ENCODE measurements around the gene SAA2. TPM values are rescaled to one million over a fixed set of nuclear protein-coding genes. Genes with fewer than 3 reads are reported as not detected.

The SAA2 gene
- total and polyA plus RNA-seq, 3 donors from 2014 or later, result 1.7 to 2.4 (median 2.1) TPM

DNA sequence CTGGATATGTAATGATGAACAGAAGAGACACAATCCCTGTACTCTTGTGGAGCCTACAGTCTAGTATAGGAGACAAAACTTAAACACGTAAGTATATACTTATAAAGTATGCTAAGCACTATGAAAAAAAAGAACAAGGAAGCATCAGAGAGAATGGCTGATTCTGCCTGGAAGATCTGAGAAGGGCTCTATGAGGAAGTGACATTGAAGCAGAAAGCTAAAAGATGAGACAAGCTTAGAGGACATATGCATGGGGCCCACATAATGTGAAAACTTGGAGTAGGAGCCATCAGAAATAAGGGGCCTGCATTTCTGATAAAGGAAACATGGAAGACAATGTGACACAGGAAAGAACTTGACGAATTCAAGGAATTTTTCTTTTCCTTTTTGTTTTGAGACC is 34.2 kb upstream of the SAA2 start:
- 87 to 89% methylated on average over 2 of the region's 2 CpGs for WGBS, 2 donors
- no peaks in the 10 kb centered on the region for H3K9me3 ChIP-seq
- H3K4me1 ChIP-seq, result no peaks in the 10 kb centered on the region
- intact Hi-C loops (cut with DNase I; ENCODE audit: low total_unique reads), result no loop called here
- no peaks in the 10 kb centered on the region for H3K36me3 ChIP-seq (ENCODE audit: low read depth, missing control alignments)
- H3K4me3 ChIP-seq, result no peak overlapping the region
- H3K27ac ChIP-seq, result no peak overlapping the region
- no peak for DNase-seq
- no peak for TF ChIP-seq POLR2A (IDR thresholded peaks at IDR 0.05)
- TF ChIP-seq, protein P1, sequence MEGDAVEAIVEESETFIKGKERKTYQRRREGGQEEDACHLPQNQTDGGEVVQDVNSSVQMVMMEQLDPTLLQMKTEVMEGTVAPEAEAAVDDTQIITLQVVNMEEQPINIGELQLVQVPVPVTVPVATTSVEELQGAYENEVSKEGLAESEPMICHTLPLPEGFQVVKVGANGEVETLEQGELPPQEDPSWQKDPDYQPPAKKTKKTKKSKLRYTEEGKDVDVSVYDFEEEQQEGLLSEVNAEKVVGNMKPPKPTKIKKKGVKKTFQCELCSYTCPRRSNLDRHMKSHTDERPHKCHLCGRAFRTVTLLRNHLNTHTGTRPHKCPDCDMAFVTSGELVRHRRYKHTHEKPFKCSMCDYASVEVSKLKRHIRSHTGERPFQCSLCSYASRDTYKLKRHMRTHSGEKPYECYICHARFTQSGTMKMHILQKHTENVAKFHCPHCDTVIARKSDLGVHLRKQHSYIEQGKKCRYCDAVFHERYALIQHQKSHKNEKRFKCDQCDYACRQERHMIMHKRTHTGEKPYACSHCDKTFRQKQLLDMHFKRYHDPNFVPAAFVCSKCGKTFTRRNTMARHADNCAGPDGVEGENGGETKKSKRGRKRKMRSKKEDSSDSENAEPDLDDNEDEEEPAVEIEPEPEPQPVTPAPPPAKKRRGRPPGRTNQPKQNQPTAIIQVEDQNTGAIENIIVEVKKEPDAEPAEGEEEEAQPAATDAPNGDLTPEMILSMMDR (IDR thresholded peaks at IDR 0.05), result no peak
- no peaks in the 10 kb centered on the region for H3K27me3 ChIP-seq

DNA sequence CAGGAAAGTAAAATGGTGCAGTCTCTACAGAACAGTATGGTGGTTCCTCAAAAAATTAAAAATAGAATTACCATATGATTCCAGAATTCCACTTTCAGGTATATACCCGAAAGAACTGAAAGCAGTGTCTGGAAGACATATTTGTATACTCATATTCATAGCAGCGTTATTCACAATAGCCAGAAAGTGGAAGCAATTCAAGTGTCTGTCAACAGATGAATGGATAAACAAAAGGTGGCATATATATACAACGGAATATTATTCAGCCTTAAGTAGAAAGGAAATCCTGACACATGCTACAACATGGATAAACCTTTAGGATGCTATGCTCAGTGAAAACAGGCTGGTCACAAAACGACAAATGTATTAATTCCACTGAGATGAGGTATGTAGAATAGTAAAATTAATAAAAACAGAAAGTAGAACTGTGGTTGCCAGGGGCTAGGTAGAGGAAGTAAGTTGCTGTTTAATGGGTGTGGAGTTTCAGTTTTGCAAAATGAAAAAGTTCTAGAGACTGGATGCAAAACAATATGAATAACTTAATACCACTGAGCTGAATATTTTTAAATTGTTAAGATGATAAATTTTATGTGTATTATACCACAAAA is 32.1 kb upstream of the SAA2 start:
- no peaks in the 10 kb centered on the region for H3K36me3 ChIP-seq (ENCODE audit: low read depth, missing control alignments)

DNA sequence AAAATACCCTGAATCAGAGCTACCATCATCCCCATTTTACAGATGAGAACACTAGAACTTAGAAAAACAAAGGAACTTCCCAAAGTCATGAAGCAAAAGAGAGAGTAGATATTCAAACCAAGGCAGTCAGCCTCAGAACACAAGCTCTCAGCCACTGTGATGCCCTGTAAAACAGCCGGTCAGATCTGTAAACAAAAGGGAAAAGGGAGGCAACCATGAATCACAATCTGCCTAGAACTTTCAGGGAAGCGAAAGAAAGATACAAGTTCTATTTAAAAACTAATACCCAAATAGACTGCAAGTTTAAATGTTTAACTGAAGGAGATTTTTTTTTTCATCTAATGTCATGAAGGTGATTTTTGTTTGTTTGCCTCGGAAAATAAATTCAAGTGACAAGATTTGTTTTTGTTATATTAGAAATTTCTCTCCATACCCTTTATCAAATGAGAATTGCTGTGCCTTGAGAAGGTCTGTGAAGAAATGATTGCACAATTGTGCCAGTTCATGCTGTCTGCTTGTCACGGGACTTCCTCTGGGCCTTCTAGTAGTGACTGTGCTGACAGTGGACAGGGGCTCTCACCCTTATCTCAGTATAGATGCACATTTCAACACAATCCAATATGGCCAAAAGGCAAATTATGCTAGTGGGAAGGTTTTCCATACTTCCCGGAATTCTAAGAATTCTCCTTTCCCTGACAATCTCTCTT is 29.2 kb upstream of the SAA2 start:
- DNase-seq, result peak; percentile 31
- intact Hi-C loops (cut with DNase I; ENCODE audit: low total_unique reads), result no loop called here
- Histone ChIP-seq H3K27ac (peak overlapping the region in 1 of 2 donors; percentile 71), H3K9me3 (no peaks in the 10 kb centered on the region), H3K4me1 (no peaks in the 10 kb centered on the region), H3K36me3 (ENCODE audit: low read depth, missing control alignments) (no peaks in the 10 kb centered on the region), H3K27me3 (no peaks in the 10 kb centered on the region), H3K4me3 (no peak overlapping the region)
- TF ChIP-seq POLR2A (IDR thresholded peaks at IDR 0.05), result no peak
- TF ChIP-seq, protein P1 (IDR thresholded peaks at IDR 0.05), result no peak
- 70 to 83% methylated on average over 5 of the region's 5 CpGs for WGBS, 2 donors

More for the DNA sequence above, 32.1 kb upstream of the SAA2 start:
- H3K4me1 ChIP-seq, result no peaks in the 10 kb centered on the region
- intact Hi-C loops (cut with DNase I; ENCODE audit: low total_unique reads), result no loop called here
- TF ChIP-seq, protein P1 (IDR thresholded peaks at IDR 0.05), result no peak
- no peak for TF ChIP-seq POLR2A (IDR thresholded peaks at IDR 0.05)
- H3K4me3 ChIP-seq, result no peak overlapping the region
- no peaks in the 10 kb centered on the region for H3K27me3 ChIP-seq
- no peak overlapping the region for H3K27ac ChIP-seq
- DNase-seq, result no peak
- no peaks in the 10 kb centered on the region for H3K9me3 ChIP-seq
- WGBS, 2 donors, result 89 to 90% methylated on average over 4 of the region's 4 CpGs

GRCh38 chr11:18271206-18271605 is 22.7 kb upstream of the SAA2 start:
- no peak overlapping the region for H3K4me3 ChIP-seq
- no peak overlapping the region for H3K27ac ChIP-seq
- DNase-seq, result no peak
- H3K4me1 ChIP-seq, result no peaks in the 10 kb centered on the region
- WGBS, 2 donors, result 74 to 86% methylated on average over 4 of the region's 4 CpGs
- H3K9me3 ChIP-seq, result no peaks in the 10 kb centered on the region
- TF ChIP-seq POLR2A (IDR thresholded peaks at IDR 0.05), result no peak
- TF ChIP-seq, protein P1 (IDR thresholded peaks at IDR 0.05), result no peak
- no peaks in the 10 kb centered on the region for H3K27me3 ChIP-seq
- no peaks in the 10 kb centered on the region for H3K36me3 ChIP-seq (ENCODE audit: low read depth, missing control alignments)
- intact Hi-C loops (cut with DNase I; ENCODE audit: low total_unique reads), result no loop called here
